ENCODE measurements around the gene KIF23.
"Not testable (repeated sequence)": the region's sequence is repeated elsewhere in the genome, so short reads cannot be mapped to it uniquely, and the experiment has no call there.

Gene KIF23

DNA sequence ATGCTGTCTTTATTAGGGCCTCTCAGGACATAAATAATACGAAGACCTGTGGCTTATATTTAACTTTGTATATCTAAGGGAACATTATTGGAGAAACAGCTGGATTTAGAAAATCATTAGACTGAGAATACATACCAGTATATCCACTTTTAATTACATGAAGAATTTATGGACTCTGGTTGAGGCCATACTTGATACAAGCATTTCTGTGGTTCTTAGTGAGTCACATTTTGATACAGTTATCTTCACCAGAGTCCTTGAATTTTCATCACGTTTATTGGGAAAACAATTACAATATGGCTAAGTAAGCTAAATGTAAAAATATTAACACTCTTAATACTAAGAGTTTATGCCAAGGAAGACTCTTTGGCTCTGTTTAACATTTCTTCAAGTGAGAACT, 9.9 kb downstream of the KIF23 start:
- TF ChIP-seq JUND (IDR thresholded peaks at IDR 0.05; ENCODE audit: low read depth): no peak
- no peak for DNase-seq (ENCODE audit: low read depth in 1 of 2, low spot score in 1 of 2)
- in situ Hi-C loops (cut with HindIII; ENCODE audit: low pct_unique_long_range_greater_than_20kb, low sequenced_read_pairs): no loop called here

DNA sequence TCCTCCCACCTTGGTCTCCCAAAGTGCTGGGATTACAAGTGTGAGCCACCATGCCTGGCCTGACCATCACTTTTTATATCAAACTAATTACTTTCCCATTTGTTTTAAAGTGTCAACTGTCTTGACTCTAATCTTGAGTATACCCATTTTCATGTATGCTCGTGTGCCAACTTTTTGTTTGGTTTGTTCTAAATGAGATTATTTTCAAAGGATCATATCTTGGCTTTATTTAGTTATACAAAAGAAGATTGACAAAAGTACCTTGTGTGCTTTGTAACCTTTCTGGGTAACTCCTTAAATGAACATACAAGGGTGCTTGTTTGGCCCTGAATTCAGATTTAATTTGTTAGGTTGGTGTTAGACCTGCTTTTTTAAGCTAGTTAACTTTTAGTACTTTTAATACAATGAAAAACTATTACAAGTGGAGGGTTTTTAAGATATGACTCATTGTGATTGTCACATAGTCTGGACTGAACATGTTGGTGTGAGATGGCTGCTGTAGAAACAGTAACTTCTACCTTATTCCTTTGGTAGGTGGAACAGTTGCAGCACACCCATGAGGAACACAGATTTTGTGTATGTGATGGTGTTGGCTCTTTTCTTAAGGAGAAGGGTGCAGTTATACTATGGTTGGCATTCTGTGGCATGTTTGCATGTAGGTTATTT, 10.7 kb downstream of the KIF23 start:
- no peak for DNase-seq (ENCODE audit: low read depth in 1 of 2, low spot score in 1 of 2)
- in situ Hi-C loops (cut with HindIII; ENCODE audit: low pct_unique_long_range_greater_than_20kb, low sequenced_read_pairs): no loop called here
- no peak for TF ChIP-seq JUND (IDR thresholded peaks at IDR 0.05; ENCODE audit: low read depth)

DNA sequence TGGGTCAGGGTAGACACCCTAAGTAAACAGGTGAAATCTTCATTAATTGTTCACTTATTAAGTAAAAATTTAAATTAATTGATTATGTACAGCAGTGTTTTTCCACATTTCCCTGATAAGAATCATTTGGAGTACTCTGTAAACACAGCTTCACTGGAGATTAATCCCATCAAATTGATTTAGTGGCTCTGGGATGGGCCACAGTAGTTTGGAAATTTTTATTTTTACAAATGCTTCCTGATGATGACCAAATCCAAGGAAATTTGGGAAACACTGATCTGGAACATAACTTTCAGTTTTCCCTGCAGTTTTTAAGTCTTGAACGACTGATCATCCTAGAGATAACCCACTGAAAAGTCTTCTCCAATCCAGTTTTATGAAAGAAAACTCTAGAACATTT, 19.7 kb downstream of the KIF23 start:
- no peak for TF ChIP-seq JUND (IDR thresholded peaks at IDR 0.05; ENCODE audit: low read depth)
- in situ Hi-C loops (cut with HindIII; ENCODE audit: low pct_unique_long_range_greater_than_20kb, low sequenced_read_pairs): no loop called here
- DNase-seq (ENCODE audit: low read depth in 1 of 2, low spot score in 1 of 2): no peak

DNA sequence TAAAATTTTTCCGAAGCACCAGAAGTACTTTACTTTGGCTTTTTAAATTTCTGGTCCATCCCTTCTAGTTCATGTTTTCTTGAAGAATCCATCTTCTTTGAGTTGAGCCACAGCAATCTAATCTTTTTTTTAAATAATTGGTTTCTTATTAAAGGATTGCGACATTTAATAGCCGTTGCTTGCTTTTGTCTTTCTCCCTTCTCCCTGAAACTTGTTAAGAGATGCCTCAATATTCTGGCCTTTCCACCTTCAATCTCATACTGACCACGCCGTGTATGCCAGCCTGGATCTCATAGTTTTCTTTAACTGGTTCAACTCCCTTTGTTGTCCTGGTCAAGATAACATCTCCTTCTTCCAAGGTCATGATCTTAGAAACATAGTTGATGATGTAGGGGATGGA, 20.1 kb downstream of the KIF23 start:
- no peak for DNase-seq (ENCODE audit: low read depth in 1 of 2, low spot score in 1 of 2)
- TF ChIP-seq JUND (IDR thresholded peaks at IDR 0.05; ENCODE audit: low read depth): no peak
- in situ Hi-C loops (cut with HindIII; ENCODE audit: low pct_unique_long_range_greater_than_20kb, low sequenced_read_pairs): no loop called here

DNA sequence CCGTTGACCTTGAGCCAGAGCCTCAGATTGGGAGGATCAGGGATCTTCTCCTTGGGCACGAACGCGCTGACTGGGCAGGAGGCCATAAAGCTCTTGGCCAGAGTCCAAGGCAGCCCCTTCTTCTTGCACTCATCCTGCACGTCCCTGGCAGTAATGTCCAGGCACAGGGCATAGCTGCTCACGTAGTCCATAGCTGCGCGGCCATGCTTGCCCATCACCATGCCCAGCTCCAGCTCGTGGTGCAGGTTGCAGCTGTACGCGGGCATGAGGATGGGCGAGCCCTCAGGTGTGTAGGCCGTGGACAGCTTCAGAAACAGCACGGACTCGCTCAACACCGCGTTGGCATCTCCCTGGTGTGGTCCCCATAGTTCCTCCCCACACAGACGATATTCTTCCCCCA, 20.5 kb downstream of the KIF23 start:
- no peak for TF ChIP-seq JUND (IDR thresholded peaks at IDR 0.05; ENCODE audit: low read depth)
- in situ Hi-C loops (cut with HindIII; ENCODE audit: low pct_unique_long_range_greater_than_20kb, low sequenced_read_pairs): no loop called here
- no peak for DNase-seq (ENCODE audit: low read depth in 1 of 2, low spot score in 1 of 2)

DNA sequence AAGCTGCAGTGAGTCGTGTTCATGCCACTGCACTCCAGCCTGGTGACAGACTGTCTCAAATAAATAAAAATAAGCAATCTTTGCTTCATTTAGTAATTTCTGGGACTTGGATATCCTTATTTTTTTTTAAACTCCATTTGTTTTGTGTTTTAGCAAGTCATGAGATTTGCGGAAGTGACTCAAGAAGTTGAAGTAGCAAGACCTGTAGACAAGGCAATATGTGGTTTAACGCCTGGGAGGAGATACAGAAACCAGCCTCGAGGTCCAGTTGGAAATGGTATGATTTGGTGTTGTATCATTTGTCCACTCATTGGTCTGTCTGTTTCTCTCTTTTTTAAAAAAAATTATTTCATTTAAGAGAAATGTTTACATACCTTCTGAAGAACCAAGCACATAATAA, 21.8 kb downstream of the KIF23 start:
- in situ Hi-C loops (cut with HindIII; ENCODE audit: low pct_unique_long_range_greater_than_20kb, low sequenced_read_pairs): no loop called here
- TF ChIP-seq JUND (IDR thresholded peaks at IDR 0.05; ENCODE audit: low read depth): no peak
- DNase-seq (ENCODE audit: low read depth in 1 of 2, low spot score in 1 of 2): no peak

DNA sequence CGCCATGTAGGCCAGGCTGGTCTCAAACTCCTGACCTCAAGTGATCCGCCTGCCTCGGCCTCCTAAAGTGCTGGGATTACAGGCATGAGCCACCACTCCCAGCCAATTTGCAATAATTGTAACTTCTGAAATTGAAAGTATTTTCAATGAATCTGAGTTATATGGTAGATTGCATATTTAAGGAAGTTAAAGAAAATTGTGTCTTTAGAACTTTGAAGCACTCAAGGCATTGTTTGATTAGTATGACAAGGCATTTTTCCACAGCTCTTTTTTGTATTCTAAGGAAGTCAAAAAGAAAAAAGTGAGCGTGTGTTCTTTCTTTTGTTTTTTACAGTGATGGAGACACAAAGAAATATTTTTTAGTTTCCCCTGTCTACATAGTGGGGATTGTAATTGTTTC, 22.8 kb downstream of the KIF23 start:
- no peak for TF ChIP-seq JUND (IDR thresholded peaks at IDR 0.05; ENCODE audit: low read depth)
- in situ Hi-C loops (cut with HindIII; ENCODE audit: low pct_unique_long_range_greater_than_20kb, low sequenced_read_pairs): no loop called here
- no peak for DNase-seq (ENCODE audit: low read depth in 1 of 2, low spot score in 1 of 2)

DNA sequence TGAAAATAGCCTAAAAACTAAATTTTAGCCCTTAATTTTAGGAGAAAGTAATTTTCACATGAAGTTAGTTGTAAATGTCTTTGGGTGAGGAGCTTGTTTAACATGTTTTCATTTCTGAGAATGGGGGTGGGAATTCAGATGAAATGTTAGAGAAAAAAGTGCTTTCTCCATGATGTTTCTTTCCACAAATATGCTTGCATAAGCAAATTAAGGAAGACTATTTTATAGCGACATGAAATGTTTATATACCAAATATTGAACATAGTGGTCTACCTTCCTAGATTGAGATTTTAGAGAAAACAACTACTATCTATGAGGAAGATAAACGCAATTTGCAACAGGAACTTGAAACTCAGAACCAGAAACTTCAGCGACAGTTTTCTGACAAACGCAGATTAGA, 25.5 kb downstream of the KIF23 start:
- DNase-seq (ENCODE audit: low read depth in 1 of 2, low spot score in 1 of 2): no peak
- TF ChIP-seq JUND (IDR thresholded peaks at IDR 0.05; ENCODE audit: low read depth): no peak
- in situ Hi-C loops (cut with HindIII; ENCODE audit: low pct_unique_long_range_greater_than_20kb, low sequenced_read_pairs): no loop called here

DNA sequence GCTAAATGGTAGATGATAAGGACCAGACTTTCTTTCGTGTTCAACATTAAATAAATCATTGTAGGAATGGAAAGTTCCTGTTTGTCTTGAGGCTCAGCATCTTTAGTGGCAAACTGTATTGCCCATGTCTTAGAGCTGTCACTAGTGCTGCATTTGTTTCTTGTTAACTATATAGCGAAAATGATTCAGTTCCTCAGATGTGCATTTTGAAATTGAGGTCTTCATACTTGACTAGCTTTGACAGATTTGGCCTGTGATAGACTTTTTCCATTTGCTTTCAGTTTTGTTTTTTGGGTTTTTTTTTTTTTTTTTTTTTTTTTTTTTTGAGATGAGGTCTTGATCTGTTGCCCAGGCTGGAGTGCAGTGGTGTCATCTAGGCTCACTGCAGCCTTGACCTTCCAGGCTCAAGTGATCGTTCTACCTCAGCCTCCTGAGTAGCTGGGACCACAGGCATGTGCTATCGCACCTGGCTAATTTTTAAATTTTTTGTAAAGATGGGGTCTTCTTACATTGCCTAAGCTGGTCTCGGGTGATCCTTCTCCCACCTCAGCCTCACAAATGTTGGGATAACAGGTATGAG, 29.0 kb downstream of the KIF23 start:
- in situ Hi-C loops (cut with HindIII; ENCODE audit: low pct_unique_long_range_greater_than_20kb, low sequenced_read_pairs): no loop called here
- DNase-seq (ENCODE audit: low read depth in 1 of 2, low spot score in 1 of 2): no peak
- TF ChIP-seq JUND (IDR thresholded peaks at IDR 0.05; ENCODE audit: low read depth): no peak

DNA sequence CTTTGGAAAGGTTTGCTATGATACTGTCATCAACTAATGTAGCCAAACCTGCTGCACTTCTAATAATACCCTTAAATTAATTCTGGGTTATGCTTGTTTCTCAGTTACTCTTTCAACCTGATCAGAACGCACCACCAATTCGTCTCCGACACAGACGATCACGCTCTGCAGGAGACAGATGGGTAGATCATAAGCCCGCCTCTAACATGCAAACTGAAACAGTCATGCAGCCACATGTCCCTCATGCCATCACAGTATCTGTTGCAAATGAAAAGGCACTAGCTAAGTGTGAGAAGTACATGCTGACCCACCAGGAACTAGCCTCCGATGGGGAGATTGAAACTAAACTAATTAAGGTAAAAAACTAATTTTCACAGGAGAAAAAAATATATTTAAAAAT, 30.5 kb downstream of the KIF23 start:
- in situ Hi-C loops (cut with HindIII; ENCODE audit: low pct_unique_long_range_greater_than_20kb, low sequenced_read_pairs): no loop called here
- no peak for TF ChIP-seq JUND (IDR thresholded peaks at IDR 0.05; ENCODE audit: low read depth)
- no peak for DNase-seq (ENCODE audit: low read depth in 1 of 2, low spot score in 1 of 2)

DNA sequence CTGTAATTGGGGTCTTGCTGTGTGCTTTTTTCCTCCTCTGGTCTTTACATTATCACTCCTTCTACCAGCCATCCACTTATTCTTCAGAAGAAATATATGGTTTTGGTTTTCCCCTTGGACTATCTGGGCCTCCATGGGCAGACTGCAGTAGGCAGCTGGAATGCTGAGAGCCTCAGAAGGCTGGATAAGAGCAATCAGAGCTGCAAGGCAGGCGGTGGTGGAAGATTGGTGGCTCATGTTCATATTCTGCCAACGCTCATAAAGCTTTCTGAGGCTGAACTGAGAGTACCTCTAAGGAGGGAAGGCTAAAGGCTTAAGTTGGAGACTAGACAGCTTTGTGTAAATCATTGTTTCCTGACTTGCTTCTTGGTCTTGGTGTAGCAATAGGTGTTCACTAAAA, 32.8 kb downstream of the KIF23 start:
- TF ChIP-seq JUND (IDR thresholded peaks at IDR 0.05; ENCODE audit: low read depth): no peak
- in situ Hi-C loops (cut with HindIII; ENCODE audit: low pct_unique_long_range_greater_than_20kb, low sequenced_read_pairs): no loop called here
- DNase-seq (ENCODE audit: low read depth in 1 of 2, low spot score in 1 of 2): no peak

DNA sequence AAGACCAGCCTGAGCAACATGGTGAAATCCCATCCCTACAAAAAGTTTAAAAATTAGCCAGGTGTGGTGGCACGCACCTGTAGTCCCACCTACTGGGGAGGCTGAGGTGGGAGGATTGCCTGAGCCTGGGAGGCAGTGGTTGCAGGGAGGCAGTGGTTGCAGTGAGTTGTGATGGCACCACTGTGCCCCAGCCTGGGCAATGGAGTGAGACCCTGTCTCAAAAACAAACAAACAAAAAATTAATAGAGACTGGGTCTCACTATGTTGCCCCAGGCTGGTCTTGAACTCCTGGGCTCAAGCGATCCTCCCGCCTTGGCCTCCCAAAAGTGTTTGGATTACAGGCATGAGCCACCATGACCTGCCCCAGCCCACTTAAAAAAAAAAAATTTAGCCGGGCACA, 36.1 kb downstream of the KIF23 start:
- DNase-seq (ENCODE audit: low read depth in 1 of 2, low spot score in 1 of 2); in situ Hi-C loops (cut with HindIII; ENCODE audit: low pct_unique_long_range_greater_than_20kb, low sequenced_read_pairs): not testable (repeated sequence)

DNA sequence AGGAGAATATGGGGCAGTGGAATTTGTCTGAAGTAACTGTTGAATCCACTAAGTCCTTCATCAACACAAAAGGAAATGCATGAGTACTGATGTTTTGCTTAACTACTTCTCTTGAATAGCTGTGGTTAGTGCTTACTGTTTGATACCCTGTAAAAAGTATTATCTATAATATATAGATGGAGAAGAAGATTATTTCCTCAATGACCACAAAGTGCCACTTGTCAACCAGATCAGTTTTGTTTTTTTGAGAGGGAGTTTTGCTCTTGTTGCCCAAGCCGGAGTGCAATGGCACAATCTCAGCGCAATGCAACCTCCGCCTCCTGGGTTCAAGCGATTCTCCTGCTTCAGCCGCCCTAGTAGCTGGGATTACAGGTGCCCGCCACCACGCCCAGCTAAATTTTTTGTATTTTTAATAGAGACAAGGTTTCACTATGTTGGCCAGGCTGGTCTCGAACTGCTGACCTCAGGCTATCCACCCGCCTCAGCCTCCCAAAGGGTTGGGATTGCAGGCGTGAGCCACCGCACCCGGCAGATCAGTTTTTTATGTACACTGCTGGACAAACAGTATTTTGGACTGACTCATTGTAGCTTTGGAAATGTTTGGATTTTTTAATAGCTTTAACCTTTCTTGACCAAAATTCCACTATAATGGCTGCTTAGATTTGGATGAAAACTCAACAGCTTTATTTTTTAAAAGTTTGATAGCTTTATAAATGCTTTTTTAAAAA, 37.0 kb downstream of the KIF23 start:
- no peak for DNase-seq (ENCODE audit: low read depth in 1 of 2, low spot score in 1 of 2)
- TF ChIP-seq JUND (IDR thresholded peaks at IDR 0.05; ENCODE audit: low read depth): no peak
- in situ Hi-C loops (cut with HindIII; ENCODE audit: low pct_unique_long_range_greater_than_20kb, low sequenced_read_pairs): no loop called here
